GM10248 (cell line): Measurements from ENCODE around the gene GLT6D1.

ENCODE experiments used
- CTCF ChIA-PET: fragments of 300-600 bp; sonication (Branson Sonifier 250); formaldehyde crosslinking; extraction: SDS; loops from one replicate; lab custom pipeline; 2021; ENCODE audit warnings: antibody characterized with exemption; lab: Yijun Ruan, JAX
- POLR2A ChIA-PET: fragments of 350-650 bp; sonication (Branson Sonifier 250); formaldehyde crosslinking; extraction: SDS; loops from one replicate; lab custom pipeline; 2020; ENCODE audit warnings: antibody characterized with exemption; lab: Yijun Ruan, JAX
- DNase-seq: peaks from one replicate; pipeline ENCODE4 v3.0.0; 2012; ENCODE audit errors: extremely low spot score
- CTCF ChIP-seq: IDR thresholded peaks from 2 replicates; pipeline ENCODE4 v1.5.1; 2012; ENCODE audit warnings: mild to moderate bottlenecking, low read depth; ENCODE audit errors: extremely low read depth, missing control alignments, control extremely low read depth

The GLT6D1 gene

GRCh38 chr9:135588886-135589595 lies 50.3 kb downstream of the GLT6D1 start:
- no peak for DNase-seq
- no peak for TF ChIP-seq CTCF
- CTCF ChIA-PET, result interaction anchor here (2.0 kb wide), 1 partner anchor 12 kb away, joined by 7 read pairs; no protein-coding TSS in a partner anchor
- POLR2A ChIA-PET, result no interaction called here

GRCh38 chr9:135588371-135588770 lies 51.0 kb downstream of the GLT6D1 start:
- POLR2A ChIA-PET, result no interaction called here
- DNase-seq, result no peak
- CTCF ChIA-PET, result interaction anchor here (2.0 kb wide), 1 partner anchor 13 kb away, joined by 7 read pairs; no protein-coding TSS in a partner anchor
- TF ChIP-seq CTCF, result no peak

GRCh38 chr9:135587658-135588057 lies 51.7 kb downstream of the GLT6D1 start:
- DNase-seq, result no peak
- CTCF ChIA-PET, result no interaction called here
- TF ChIP-seq CTCF, result no peak
- POLR2A ChIA-PET, result no interaction called here

- CTCF ChIA-PET, result no interaction called here
- no peak for TF ChIP-seq CTCF
- POLR2A ChIA-PET, result no interaction called here
- DNase-seq, result no peak
Observed at GRCh38 chr9:135586601-135587109, 52.7 kb downstream of the GLT6D1 start.

- TF ChIP-seq CTCF, result no peak
- POLR2A ChIA-PET, result no interaction called here
- no peak for DNase-seq
- CTCF ChIA-PET, result no interaction called here
Observed at GRCh38 chr9:135584934-135585333, 54.4 kb downstream of the GLT6D1 start.

- TF ChIP-seq CTCF, result no peak
- ChIA-PET POLR2A (no interaction called here), CTCF (no interaction called here)
Observed at GRCh38 chr9:135584371-135584770, 55.0 kb downstream of the GLT6D1 start.

More at GRCh38 chr9:135584371-135584770, 55.0 kb downstream of the GLT6D1 start:
- no peak for DNase-seq
